SK-N-SH (cell line): ENCODE data around the gene ZCWPW2. TPM values are rescaled to one million over a fixed set of nuclear protein-coding genes. Genes with fewer than 3 reads are reported as not detected.

Experiments
- CTCF ChIA-PET: fragments of 300-600, 350-600 bp; formaldehyde crosslinking; extraction: SDS; loops from one replicate; lab custom pipeline; 2021; lab: Yijun Ruan, JAX
- POLR2A ChIA-PET: fragments of 350-600 bp; sonication (Branson Sonifier 250); formaldehyde crosslinking; extraction: SDS; loops from one replicate; lab custom pipeline; 2020; ENCODE audit warnings: antibody characterized with exemption, inconsistent platforms; lab: Yijun Ruan, JAX
- DNase-seq: peaks from one replicate; pipeline ENCODE4 v3.0.0; 2012
- H2AFZ ChIP-seq: fragments of 200-600 bp; sonication (generic); 2 replicates; pipeline ENCODE4 v1.8.1; 2016; ENCODE audit warnings: antibody characterized with exemption, mild to moderate bottlenecking, low read depth
- H3F3A ChIP-seq: fragments of 200-600 bp; sonication (generic); replicated peaks from 2 replicates; pipeline ENCODE3; 2016; ENCODE audit warnings: antibody characterized with exemption, mild to moderate bottlenecking; ENCODE audit not compliant: insufficient read depth
- H3K27ac ChIP-seq, 2 experiments: fragments of 200-500 bp in 1 of 2; fragments of 200-600 bp in 1 of 2; sonication (Bioruptor generic) in 1 of 2; sonication (generic), shearing (Covaris generic) in 1 of 2; 2 replicates each; pipeline versions ENCODE4 v1.5.1 to v1.6.1; 2014 to 2016; ENCODE audit warnings: low read depth in 2 of 2, inconsistent platforms in 1 of 2, low read length in 1 of 2, mild to moderate bottlenecking in 1 of 2, mixed read lengths in 1 of 2
- H3K27me3 ChIP-seq: fragments of 200-600 bp; sonication (generic), shearing (Covaris generic); 2 replicates; pipeline ENCODE4 v1.6.1; 2016; ENCODE audit warnings: mixed run types; ENCODE audit not compliant: insufficient read depth
- H3K36me3 ChIP-seq, 2 experiments: fragments of 200-500 bp in 1 of 2; fragments of 200-600 bp in 1 of 2; sonication (Bioruptor generic) in 1 of 2; sonication (generic) in 1 of 2; replicated peaks in 1 of 2; 2 replicates each; pipeline versions ENCODE3 to v1.5.1; 2014 to 2016; ENCODE audit warnings: low read length in 1 of 2, mild to moderate bottlenecking in 1 of 2; ENCODE audit not compliant: insufficient read depth in 2 of 2, control insufficient read depth in 1 of 2
- H3K4me1 ChIP-seq, 2 experiments: fragments of 200-500 bp in 1 of 2; fragments of 200-600 bp in 1 of 2; sonication (Bioruptor generic) in 1 of 2; sonication (generic), shearing (Covaris generic) in 1 of 2; 2 replicates each; pipeline versions ENCODE4 v1.5.1 to v1.6.1; 2014 to 2016; ENCODE audit warnings: low read depth in 1 of 2, low read length in 1 of 2, mixed run types in 1 of 2; ENCODE audit not compliant: insufficient read depth in 2 of 2, control insufficient read depth in 1 of 2
- H3K4me2 ChIP-seq: fragments of 200-600 bp; sonication (generic), shearing (Covaris generic); 2 replicates; pipeline ENCODE4 v1.6.1; 2017; ENCODE audit warnings: mixed run types
- H3K4me3 ChIP-seq, 2 experiments: fragments of 200-500 bp in 1 of 2; fragments of 200-600 bp in 1 of 2; sonication (Bioruptor generic) in 1 of 2; sonication (generic), shearing (Covaris generic) in 1 of 2; 2 replicates each; pipeline versions ENCODE4 v1.5.1 to v1.8.1; 2014 to 2016; ENCODE audit warnings: low read depth in 2 of 2, inconsistent platforms in 1 of 2, low read length in 1 of 2, mild to moderate bottlenecking in 1 of 2, mixed read lengths in 1 of 2, moderate library complexity in 1 of 2
- H3K79me2 ChIP-seq: fragments of 200-600 bp; sonication (generic); 2 replicates; pipeline ENCODE4 v1.8.1; 2017; ENCODE audit warnings: mild to moderate bottlenecking; ENCODE audit not compliant: insufficient read depth
- H3K9ac ChIP-seq: fragments of 200-600 bp; sonication (generic); 2 replicates; pipeline ENCODE4 v1.6.1; 2017; ENCODE audit warnings: mixed run types
- H3K9me2 ChIP-seq: fragments of 200-600 bp; sonication (generic); 2 replicates; pipeline ENCODE4 v1.6.1; 2017; ENCODE audit warnings: mixed run types
- H3K9me3 ChIP-seq: fragments of 200-600 bp; sonication (generic); 2 replicates; pipeline ENCODE4 v1.6.1; 2017; ENCODE audit warnings: mixed run types, mild to moderate bottlenecking, moderate library complexity
- H4K20me1 ChIP-seq: fragments of 200-600 bp; sonication (generic); 2 replicates; pipeline ENCODE4 v1.6.1; 2017; ENCODE audit warnings: mild to moderate bottlenecking, mixed run types; ENCODE audit not compliant: insufficient read depth
- EP300 ChIP-seq, 2 experiments: IDR thresholded peaks; 2 replicates each; pipeline versions ENCODE4 v1.4.0 to v1.6.1; 2012; ENCODE audit warnings: borderline replicate concordance in 1 of 2, low read depth in 1 of 2, low read length in 1 of 2
- FOSL2 ChIP-seq: IDR thresholded peaks from 2 replicates; pipeline ENCODE4 v1.4.0; 2012; ENCODE audit warnings: low read depth, mild to moderate bottlenecking, moderate library complexity, borderline replicate concordance
- FOXJ3 ChIP-seq: sonication (generic); formaldehyde crosslinking; IDR thresholded peaks from 2 replicates; pipeline ENCODE4 v1.5.1; 2020; ENCODE audit warnings: mild to moderate bottlenecking, missing genetic modification reagents
- GABPA ChIP-seq: IDR thresholded peaks from 2 replicates; pipeline ENCODE4 v1.4.0; 2012; ENCODE audit warnings: low read depth, mild to moderate bottlenecking
- JUND ChIP-seq: IDR thresholded peaks from 2 replicates; pipeline ENCODE4 v1.4.0; 2012
- MEF2A ChIP-seq: IDR thresholded peaks from 2 replicates; pipeline ENCODE4 v1.4.0; 2012; ENCODE audit warnings: low read depth, borderline replicate concordance
- NFIC ChIP-seq: IDR thresholded peaks from 2 replicates; pipeline ENCODE4 v1.4.0; 2012; ENCODE audit warnings: borderline replicate concordance
- RCOR1 ChIP-seq: fragments of 150-350 bp; IDR thresholded peaks from 2 replicates; pipeline ENCODE4 v1.6.1; 2017; ENCODE audit warnings: antibody characterized with exemption, low read length
- SMC3 ChIP-seq: IDR thresholded peaks from 2 replicates; pipeline ENCODE4 v1.6.1; 2012; ENCODE audit warnings: low read depth, low read length, improper control_type of control experiment
- TCF12 ChIP-seq: IDR thresholded peaks from 2 replicates; pipeline ENCODE4 v1.4.0; 2012
- YY1 ChIP-seq: IDR thresholded peaks from 2 replicates; pipeline ENCODE4 v1.4.0; 2012; ENCODE audit warnings: low read depth, mild to moderate bottlenecking
- WGBS: methylation state at CpG from one replicate; pipeline ENCODE4 v1.1.6; 2017; ENCODE audit warnings: low lambda C conversion rate; 5-methylcytosine and 5-hydroxymethylcytosine counted together
- polyA plus RNA-seq, 3 experiments: library from polyadenylated mRNA; depleted of rRNA; stranded (reverse); fragments of >200 nt; gene quantifications; 2 replicates each; pipeline ENCODE4 v1.2.3, GENCODE V29; 2012
- TF ChIP-seq, protein P1 (sequence below): IDR thresholded peaks from 2 replicates; pipeline ENCODE4 v1.4.0; 2012; ENCODE audit warnings: low read depth, borderline replicate concordance
- TF ChIP-seq, protein P2 (sequence below): fragments of 150-350 bp; IDR thresholded peaks from 2 replicates; pipeline ENCODE4 v1.6.1; 2016; ENCODE audit warnings: mild to moderate bottlenecking, low read depth, low read length
- TF ChIP-seq, protein P3 (sequence below): IDR thresholded peaks from 2 replicates; pipeline ENCODE4 v1.4.0; 2012; ENCODE audit warnings: low read depth, borderline replicate concordance
- TF ChIP-seq, protein P4 (sequence below): IDR thresholded peaks from 2 replicates; pipeline ENCODE4 v1.4.0; 2012; ENCODE audit warnings: low read depth
- TF ChIP-seq, protein P5 (sequence below): IDR thresholded peaks from 2 replicates; pipeline ENCODE4; 2012
- TF ChIP-seq, protein P6 (sequence below): IDR thresholded peaks from 2 replicates; pipeline ENCODE4 v1.6.1; 2012; ENCODE audit warnings: mild to moderate bottlenecking, low read depth, low read length, moderate library complexity

Gene ZCWPW2
- polyA plus RNA-seq, 1 of the 3 experiments (the other 2 are of a cell fraction) = 0.13 TPM

DNA sequence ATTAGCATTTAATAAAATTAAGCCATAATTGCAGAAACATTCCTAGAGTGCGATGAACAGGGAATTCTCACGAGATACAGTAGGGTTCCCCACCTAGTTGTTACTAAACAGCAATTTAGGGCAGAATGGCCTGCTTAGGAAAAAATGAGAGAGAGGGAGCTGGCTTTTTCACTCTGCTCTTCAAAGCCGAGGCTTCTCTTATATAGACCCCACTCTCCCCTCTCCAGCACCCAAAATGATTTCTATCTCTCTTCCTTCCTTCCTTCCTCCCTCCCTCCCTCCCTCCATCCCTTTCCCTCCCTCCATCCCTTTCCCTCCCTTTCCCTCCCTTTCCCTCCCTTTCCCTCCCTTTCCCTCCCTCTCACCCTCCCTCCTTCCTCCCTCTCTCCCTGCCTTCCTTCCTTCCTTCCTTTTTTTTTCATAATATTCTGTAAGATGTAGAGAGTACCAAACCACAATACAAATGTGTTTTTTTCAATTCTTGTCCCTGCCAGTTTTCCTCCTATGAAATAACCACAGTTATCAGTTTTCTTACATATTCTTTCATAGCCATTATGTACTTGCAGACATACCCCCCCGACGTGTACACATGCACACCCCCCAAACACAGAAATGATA, 48.1 kb upstream of the ZCWPW2 start:
- DNase-seq = no peak
- Histone ChIP-seq H3K9me3 (no peaks in the 10 kb centered on the region), H3K36me3 (peaks cover 4 to 11% of the 10 kb centered on the region in 2 experiments), H3K4me1 (no peaks in the 10 kb centered on the region; a peak in 2 of 4 replicates), H4K20me1 (no peaks in the 10 kb centered on the region), H3K27ac (no peak overlapping the region), H2AFZ (no peak overlapping the region), H3K27me3 (no peaks in the 10 kb centered on the region), H3F3A (peaks cover 3% of the 10 kb centered on the region), H3K79me2 (no peaks in the 10 kb centered on the region), H3K9ac (no peak overlapping the region), H3K4me2 (no peak overlapping the region), H3K9me2 (no peaks in the 10 kb centered on the region), H3K4me3 (no peak overlapping the region)
- TF ChIP-seq, protein P1, sequence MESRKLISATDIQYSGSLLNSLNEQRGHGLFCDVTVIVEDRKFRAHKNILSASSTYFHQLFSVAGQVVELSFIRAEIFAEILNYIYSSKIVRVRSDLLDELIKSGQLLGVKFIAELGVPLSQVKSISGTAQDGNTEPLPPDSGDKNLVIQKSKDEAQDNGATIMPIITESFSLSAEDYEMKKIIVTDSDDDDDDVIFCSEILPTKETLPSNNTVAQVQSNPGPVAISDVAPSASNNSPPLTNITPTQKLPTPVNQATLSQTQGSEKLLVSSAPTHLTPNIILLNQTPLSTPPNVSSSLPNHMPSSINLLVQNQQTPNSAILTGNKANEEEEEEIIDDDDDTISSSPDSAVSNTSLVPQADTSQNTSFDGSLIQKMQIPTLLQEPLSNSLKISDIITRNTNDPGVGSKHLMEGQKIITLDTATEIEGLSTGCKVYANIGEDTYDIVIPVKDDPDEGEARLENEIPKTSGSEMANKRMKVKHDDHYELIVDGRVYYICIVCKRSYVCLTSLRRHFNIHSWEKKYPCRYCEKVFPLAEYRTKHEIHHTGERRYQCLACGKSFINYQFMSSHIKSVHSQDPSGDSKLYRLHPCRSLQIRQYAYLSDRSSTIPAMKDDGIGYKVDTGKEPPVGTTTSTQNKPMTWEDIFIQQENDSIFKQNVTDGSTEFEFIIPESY = no peak
- TF ChIP-seq SMC3 (no peak), EP300 (IDR thresholded peaks at IDR 0.05; ENCODE audit: borderline replicate concordance in 1 of 2, low read depth in 1 of 2, low read length in 1 of 2) (no peak), YY1 (no peak), RCOR1 (no peak), MEF2A (no peak), TCF12 (no peak), NFIC (no peak), FOXJ3 (CRISPR knock-in tag) (no peak)
- TF ChIP-seq, protein P2, sequence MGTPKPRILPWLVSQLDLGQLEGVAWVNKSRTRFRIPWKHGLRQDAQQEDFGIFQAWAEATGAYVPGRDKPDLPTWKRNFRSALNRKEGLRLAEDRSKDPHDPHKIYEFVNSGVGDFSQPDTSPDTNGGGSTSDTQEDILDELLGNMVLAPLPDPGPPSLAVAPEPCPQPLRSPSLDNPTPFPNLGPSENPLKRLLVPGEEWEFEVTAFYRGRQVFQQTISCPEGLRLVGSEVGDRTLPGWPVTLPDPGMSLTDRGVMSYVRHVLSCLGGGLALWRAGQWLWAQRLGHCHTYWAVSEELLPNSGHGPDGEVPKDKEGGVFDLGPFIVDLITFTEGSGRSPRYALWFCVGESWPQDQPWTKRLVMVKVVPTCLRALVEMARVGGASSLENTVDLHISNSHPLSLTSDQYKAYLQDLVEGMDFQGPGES = no peak
- TF ChIP-seq, protein P3, sequence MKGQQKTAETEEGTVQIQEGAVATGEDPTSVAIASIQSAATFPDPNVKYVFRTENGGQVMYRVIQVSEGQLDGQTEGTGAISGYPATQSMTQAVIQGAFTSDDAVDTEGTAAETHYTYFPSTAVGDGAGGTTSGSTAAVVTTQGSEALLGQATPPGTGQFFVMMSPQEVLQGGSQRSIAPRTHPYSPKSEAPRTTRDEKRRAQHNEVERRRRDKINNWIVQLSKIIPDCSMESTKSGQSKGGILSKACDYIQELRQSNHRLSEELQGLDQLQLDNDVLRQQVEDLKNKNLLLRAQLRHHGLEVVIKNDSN = no peak
- ChIA-PET POLR2A (no interaction called here), CTCF (interaction anchor here (0.6 to 1.5 kb wide), 2 partner anchors 15 to 943 kb away, joined by 3 read pairs; no protein-coding TSS in a partner anchor)
- 97% methylated on average over 5 of the region's 5 CpGs for WGBS

DNA sequence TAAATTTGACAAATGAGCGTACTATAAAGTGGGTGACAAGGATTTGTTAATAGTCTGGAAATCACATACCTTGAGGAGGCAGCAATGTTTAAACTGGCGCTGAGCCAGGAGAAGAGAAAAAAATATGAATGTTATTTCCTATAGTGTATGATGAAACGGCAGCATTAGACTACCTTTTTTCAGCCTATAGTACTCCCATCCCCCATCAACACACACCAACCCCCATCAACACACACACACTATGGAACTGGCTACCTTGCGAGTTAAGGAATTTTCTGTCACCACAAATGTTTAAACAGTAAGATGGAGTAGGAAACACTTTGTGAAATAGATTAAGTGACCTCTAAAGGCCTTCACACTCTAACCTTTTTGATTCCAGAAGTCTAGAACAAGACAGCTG, 46.8 kb upstream of the ZCWPW2 start:
- Histone ChIP-seq H3K4me1 (no peaks in the 10 kb centered on the region), H3K27ac (no peak overlapping the region), H3K4me3 (no peak overlapping the region), H3K9ac (no peak overlapping the region), H4K20me1 (no peaks in the 10 kb centered on the region), H3K4me2 (no peak overlapping the region), H3K9me3 (no peaks in the 10 kb centered on the region), H3F3A (peaks cover 3% of the 10 kb centered on the region), H3K36me3 (peaks cover 4 to 11% of the 10 kb centered on the region in 2 experiments), H3K27me3 (no peaks in the 10 kb centered on the region), H3K9me2 (no peaks in the 10 kb centered on the region), H3K79me2 (no peaks in the 10 kb centered on the region), H2AFZ (no peak overlapping the region)
- no peak for DNase-seq
- ChIA-PET CTCF (no interaction called here), POLR2A (no interaction called here)
- WGBS = 87% methylated on average over 4 of the region's 4 CpGs
- TF ChIP-seq MEF2A = no peak
- TF ChIP-seq, protein P4, sequence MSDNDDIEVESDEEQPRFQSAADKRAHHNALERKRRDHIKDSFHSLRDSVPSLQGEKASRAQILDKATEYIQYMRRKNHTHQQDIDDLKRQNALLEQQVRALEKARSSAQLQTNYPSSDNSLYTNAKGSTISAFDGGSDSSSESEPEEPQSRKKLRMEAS = no peak
- TF ChIP-seq, protein P5, sequence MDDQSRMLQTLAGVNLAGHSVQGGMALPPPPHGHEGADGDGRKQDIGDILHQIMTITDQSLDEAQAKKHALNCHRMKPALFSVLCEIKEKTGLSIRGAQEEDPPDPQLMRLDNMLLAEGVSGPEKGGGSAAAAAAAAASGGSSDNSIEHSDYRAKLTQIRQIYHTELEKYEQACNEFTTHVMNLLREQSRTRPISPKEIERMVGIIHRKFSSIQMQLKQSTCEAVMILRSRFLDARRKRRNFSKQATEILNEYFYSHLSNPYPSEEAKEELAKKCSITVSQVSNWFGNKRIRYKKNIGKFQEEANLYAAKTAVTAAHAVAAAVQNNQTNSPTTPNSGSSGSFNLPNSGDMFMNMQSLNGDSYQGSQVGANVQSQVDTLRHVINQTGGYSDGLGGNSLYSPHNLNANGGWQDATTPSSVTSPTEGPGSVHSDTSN = no peak
- TF ChIP-seq, protein P6, sequence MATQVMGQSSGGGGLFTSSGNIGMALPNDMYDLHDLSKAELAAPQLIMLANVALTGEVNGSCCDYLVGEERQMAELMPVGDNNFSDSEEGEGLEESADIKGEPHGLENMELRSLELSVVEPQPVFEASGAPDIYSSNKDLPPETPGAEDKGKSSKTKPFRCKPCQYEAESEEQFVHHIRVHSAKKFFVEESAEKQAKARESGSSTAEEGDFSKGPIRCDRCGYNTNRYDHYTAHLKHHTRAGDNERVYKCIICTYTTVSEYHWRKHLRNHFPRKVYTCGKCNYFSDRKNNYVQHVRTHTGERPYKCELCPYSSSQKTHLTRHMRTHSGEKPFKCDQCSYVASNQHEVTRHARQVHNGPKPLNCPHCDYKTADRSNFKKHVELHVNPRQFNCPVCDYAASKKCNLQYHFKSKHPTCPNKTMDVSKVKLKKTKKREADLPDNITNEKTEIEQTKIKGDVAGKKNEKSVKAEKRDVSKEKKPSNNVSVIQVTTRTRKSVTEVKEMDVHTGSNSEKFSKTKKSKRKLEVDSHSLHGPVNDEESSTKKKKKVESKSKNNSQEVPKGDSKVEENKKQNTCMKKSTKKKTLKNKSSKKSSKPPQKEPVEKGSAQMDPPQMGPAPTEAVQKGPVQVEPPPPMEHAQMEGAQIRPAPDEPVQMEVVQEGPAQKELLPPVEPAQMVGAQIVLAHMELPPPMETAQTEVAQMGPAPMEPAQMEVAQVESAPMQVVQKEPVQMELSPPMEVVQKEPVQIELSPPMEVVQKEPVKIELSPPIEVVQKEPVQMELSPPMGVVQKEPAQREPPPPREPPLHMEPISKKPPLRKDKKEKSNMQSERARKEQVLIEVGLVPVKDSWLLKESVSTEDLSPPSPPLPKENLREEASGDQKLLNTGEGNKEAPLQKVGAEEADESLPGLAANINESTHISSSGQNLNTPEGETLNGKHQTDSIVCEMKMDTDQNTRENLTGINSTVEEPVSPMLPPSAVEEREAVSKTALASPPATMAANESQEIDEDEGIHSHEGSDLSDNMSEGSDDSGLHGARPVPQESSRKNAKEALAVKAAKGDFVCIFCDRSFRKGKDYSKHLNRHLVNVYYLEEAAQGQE = no peak
- no peak for TF ChIP-seq FOSL2
- TF ChIP-seq GABPA = no peak
- TF ChIP-seq RCOR1 = no peak
- TF ChIP-seq, protein P3 = no peak
- no peak for TF ChIP-seq JUND
